IPS-18c (cell line): ENCODE measurements around the gene PIK3C2G.

Experiments used
- H3K4me3 ChIP-seq: 2 replicates; pipeline ENCODE4 v1.7.0; 2013; ENCODE audit warnings: low read depth, mild to moderate bottlenecking, low read length, moderate library complexity; ENCODE audit not compliant: insufficient read depth
- H3K9me3 ChIP-seq: one replicate; pipeline ENCODE4 v1.6.1; 2013; ENCODE audit warnings: mild to moderate bottlenecking, low read length, moderate library complexity; ENCODE audit not compliant: control insufficient read depth, insufficient read depth

Gene PIK3C2G

GRCh38 chr12:18427520-18427919 is 166.2 kb downstream of the PIK3C2G start:
- Histone ChIP-seq H3K4me3 (no peak overlapping the region), H3K9me3 (no peaks in the 10 kb centered on the region)

GRCh38 chr12:18428416-18428815 is 167.1 kb downstream of the PIK3C2G start:
- no peak overlapping the region for H3K4me3 ChIP-seq
- no peaks in the 10 kb centered on the region for H3K9me3 ChIP-seq

GRCh38 chr12:18429366-18429765 is 168.0 kb downstream of the PIK3C2G start:
- no peaks in the 10 kb centered on the region for H3K9me3 ChIP-seq
- no peak overlapping the region for H3K4me3 ChIP-seq

- H3K9me3 ChIP-seq = no peaks in the 10 kb centered on the region
Observed at GRCh38 chr12:18430425-18431048, 169.2 kb downstream of the PIK3C2G start.

GRCh38 chr12:18431771-18432170 is 170.5 kb downstream of the PIK3C2G start:
- no peak overlapping the region for H3K4me3 ChIP-seq
- no peaks in the 10 kb centered on the region for H3K9me3 ChIP-seq

More at GRCh38 chr12:18430425-18431048, 169.2 kb downstream of the PIK3C2G start:
- H3K4me3 ChIP-seq = no peak overlapping the region

GRCh38 chr12:18432206-18432605 is 170.9 kb downstream of the PIK3C2G start:
- H3K4me3 ChIP-seq = no peak overlapping the region
- H3K9me3 ChIP-seq = no peaks in the 10 kb centered on the region

- H3K4me3 ChIP-seq = no peak overlapping the region
- no peaks in the 10 kb centered on the region for H3K9me3 ChIP-seq
Observed at GRCh38 chr12:18436170-18436569, 174.9 kb downstream of the PIK3C2G start.

GRCh38 chr12:18439541-18439940 is 178.2 kb downstream of the PIK3C2G start:
- no peak overlapping the region for H3K4me3 ChIP-seq

GRCh38 chr12:18443768-18444437 is 182.6 kb downstream of the PIK3C2G start:
- H3K4me3 ChIP-seq = no peak overlapping the region
- H3K9me3 ChIP-seq = no peaks in the 10 kb centered on the region

More at GRCh38 chr12:18439541-18439940, 178.2 kb downstream of the PIK3C2G start:
- no peaks in the 10 kb centered on the region for H3K9me3 ChIP-seq

- Histone ChIP-seq H3K9me3 (no peaks in the 10 kb centered on the region), H3K4me3 (no peak overlapping the region)
Observed at GRCh38 chr12:18446061-18446644, 184.8 kb downstream of the PIK3C2G start.

- Histone ChIP-seq H3K4me3 (no peak overlapping the region), H3K9me3 (no peaks in the 10 kb centered on the region)
Observed at GRCh38 chr12:18454330-18454729, 193.0 kb downstream of the PIK3C2G start.

GRCh38 chr12:18456344-18456743 is 195.0 kb downstream of the PIK3C2G start:
- H3K9me3 ChIP-seq = no peaks in the 10 kb centered on the region
- no peak overlapping the region for H3K4me3 ChIP-seq

- Histone ChIP-seq H3K9me3 (no peaks in the 10 kb centered on the region), H3K4me3 (no peak overlapping the region)
Observed at GRCh38 chr12:18457362-18457761, 196.0 kb downstream of the PIK3C2G start.

- H3K9me3 ChIP-seq = no peaks in the 10 kb centered on the region
- H3K4me3 ChIP-seq = no peak overlapping the region
Observed at GRCh38 chr12:18461758-18462157, 200.4 kb downstream of the PIK3C2G start.

- Histone ChIP-seq H3K4me3 (no peak overlapping the region), H3K9me3 (no peaks in the 10 kb centered on the region)
Observed at GRCh38 chr12:18462442-18462841, 201.1 kb downstream of the PIK3C2G start.

GRCh38 chr12:18467620-18468245 is 206.4 kb downstream of the PIK3C2G start:
- Histone ChIP-seq H3K9me3 (no peaks in the 10 kb centered on the region), H3K4me3 (no peak overlapping the region)

- H3K4me3 ChIP-seq = no peak overlapping the region
- no peaks in the 10 kb centered on the region for H3K9me3 ChIP-seq
Observed at GRCh38 chr12:18468246-18469075, 207.1 kb downstream of the PIK3C2G start.
